IPS-15b (cell line): ENCODE measurements around the gene ZNF276.
"Not testable (repeated sequence)": the region's sequence is repeated elsewhere in the genome, so short reads cannot be mapped to it uniquely, and the experiment has no call there.

Source experiments
- H3K27me3 ChIP-seq: one replicate; pipeline ENCODE4 v1.6.1; 2013; ENCODE audit warnings: low read length; ENCODE audit not compliant: control insufficient read depth, insufficient read depth
- H3K36me3 ChIP-seq: one replicate; pipeline ENCODE4 v1.6.1; 2013; ENCODE audit warnings: low read length; ENCODE audit not compliant: control insufficient read depth, insufficient read depth
- H3K4me1 ChIP-seq: one replicate; pipeline ENCODE4 v1.6.1; 2013; ENCODE audit warnings: mild to moderate bottlenecking, low read length; ENCODE audit not compliant: control insufficient read depth, insufficient read depth
- H3K4me3 ChIP-seq: one replicate; pipeline ENCODE4 v1.5.1; 2013; ENCODE audit warnings: low read depth, low read length
- H3K9ac ChIP-seq: one replicate; pipeline ENCODE4 v1.6.1; 2013; ENCODE audit warnings: low read depth, mild to moderate bottlenecking, low read length
- H3K9me3 ChIP-seq: one replicate; pipeline ENCODE4 v1.6.1; 2013; ENCODE audit warnings: mild to moderate bottlenecking, low read length; ENCODE audit not compliant: control insufficient read depth, insufficient read depth

ZNF276 gene

DNA sequence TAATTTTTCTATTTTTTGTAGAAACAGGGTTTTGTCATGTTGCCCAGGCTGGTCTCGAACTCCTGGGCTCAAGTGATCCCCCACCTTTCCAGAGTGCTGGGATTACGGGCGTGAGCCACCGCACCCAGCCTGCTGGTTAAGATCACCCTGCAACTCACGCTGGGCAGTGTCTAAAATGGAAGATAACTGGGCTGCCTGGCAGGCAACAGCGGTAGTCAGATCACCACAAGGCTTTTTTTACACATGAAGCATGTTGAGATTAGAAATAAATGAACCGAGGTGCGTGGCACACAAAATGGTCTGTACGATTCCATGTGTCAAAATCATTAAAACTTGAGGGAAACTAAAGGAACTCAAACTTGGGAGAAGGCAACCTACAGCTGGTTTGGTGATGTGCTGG lies 26.7 kb downstream of the ZNF276 start:
- Histone ChIP-seq H3K4me3 (no peak overlapping the region), H3K4me1 (no peaks in the 10 kb centered on the region), H3K9me3 (no peaks in the 10 kb centered on the region), H3K36me3 (peaks cover 57% of the 10 kb centered on the region), H3K9ac (no peak overlapping the region), H3K27me3 (no peaks in the 10 kb centered on the region)

DNA sequence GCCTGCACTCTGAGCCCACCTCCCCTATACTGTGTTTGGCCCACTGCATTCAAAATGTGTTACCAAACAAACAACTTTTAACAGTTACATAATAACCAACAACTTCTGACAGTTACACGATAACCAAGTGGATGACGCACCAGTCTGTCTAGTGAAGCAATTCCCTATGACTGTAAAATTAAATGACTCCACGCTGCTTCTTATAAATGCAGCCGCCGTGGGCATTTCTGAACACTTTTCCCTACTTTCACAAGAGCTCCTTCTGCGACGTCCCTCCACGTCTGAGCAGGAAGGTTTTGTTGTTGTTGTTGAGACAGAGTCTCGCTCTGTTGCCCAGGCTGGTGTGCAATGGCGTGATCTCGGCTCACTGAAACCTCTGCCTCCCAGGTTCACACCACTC lies 27.6 kb downstream of the ZNF276 start:
- Histone ChIP-seq H3K27me3 (no peaks in the 10 kb centered on the region), H3K4me1 (no peaks in the 10 kb centered on the region), H3K36me3 (peaks cover 53% of the 10 kb centered on the region), H3K9me3 (no peaks in the 10 kb centered on the region), H3K4me3 (no peak overlapping the region), H3K9ac (no peak overlapping the region)

DNA sequence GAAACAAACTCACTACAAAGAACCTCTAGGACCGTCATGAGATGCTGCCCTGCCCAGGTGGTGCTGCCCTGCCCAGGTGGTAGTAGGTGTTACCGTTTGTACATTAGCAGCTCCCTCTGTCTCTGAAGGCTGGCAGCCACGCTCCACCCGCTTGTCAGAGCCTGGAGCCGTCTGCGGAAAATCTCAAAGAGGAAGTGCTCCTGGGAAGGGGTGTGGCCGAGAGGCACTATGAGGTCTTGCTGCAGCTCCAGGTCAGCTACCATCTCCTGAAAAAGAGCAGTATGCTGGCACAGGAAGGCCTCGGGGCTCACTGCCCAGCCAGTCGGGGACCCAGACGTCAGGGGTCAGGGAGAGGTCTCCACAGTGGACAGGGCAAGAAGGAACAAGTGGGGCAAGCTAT lies 28.3 kb downstream of the ZNF276 start:
- H3K9me3 ChIP-seq: no peaks in the 10 kb centered on the region
- no peaks in the 10 kb centered on the region for H3K4me1 ChIP-seq
- peaks cover 47% of the 10 kb centered on the region for H3K36me3 ChIP-seq
- H3K9ac ChIP-seq: no peak overlapping the region
- no peak overlapping the region for H3K4me3 ChIP-seq
- H3K27me3 ChIP-seq: no peaks in the 10 kb centered on the region

DNA sequence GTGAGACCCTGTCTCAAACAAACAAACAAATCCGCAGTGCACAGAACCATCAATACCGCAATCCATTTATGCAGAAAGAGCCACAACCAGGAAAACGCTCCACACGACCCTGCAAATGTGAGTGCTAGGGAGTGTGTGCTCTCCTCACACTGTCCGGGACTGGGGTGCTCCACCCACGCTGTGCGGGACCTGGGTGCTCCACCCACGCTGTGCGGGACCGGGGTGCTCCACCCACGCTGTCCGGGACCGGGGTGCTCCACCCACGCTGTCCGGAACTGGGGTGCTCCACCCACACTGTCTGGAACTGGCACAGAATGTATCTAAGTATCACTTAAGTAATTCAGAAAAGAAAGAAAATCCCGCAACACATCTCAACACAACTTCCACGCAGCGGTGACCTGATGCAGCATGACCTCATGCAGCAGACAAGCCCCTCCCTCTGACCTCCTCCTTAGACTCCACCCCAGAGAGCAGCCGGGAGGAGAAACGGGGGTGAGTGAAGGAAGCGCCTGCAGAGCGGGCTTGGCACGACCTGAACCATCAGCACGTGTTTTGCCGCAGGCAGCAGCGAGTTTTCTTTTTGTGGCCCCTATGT lies 38.5 kb downstream of the ZNF276 start:
- H3K36me3 ChIP-seq: peaks cover 69% of the 10 kb centered on the region
- no peak overlapping the region for H3K4me3 ChIP-seq

GRCh38 chr16:89761304-89761922 lies 40.1 kb downstream of the ZNF276 start:
- Histone ChIP-seq H3K9ac (no peak overlapping the region), H3K4me1 (no peaks in the 10 kb centered on the region), H3K36me3 (peaks cover 76% of the 10 kb centered on the region), H3K4me3 (no peak overlapping the region), H3K27me3 (no peaks in the 10 kb centered on the region), H3K9me3 (no peaks in the 10 kb centered on the region)

More for the DNA sequence above, 38.5 kb downstream of the ZNF276 start:
- H3K27me3 ChIP-seq: no peaks in the 10 kb centered on the region
- no peak overlapping the region for H3K9ac ChIP-seq
- no peaks in the 10 kb centered on the region for H3K9me3 ChIP-seq
- no peaks in the 10 kb centered on the region for H3K4me1 ChIP-seq

GRCh38 chr16:89764711-89765201 lies 43.4 kb downstream of the ZNF276 start:
- Histone ChIP-seq H3K4me1 (no peaks in the 10 kb centered on the region), H3K4me3 (no peak overlapping the region), H3K9ac (no peak overlapping the region), H3K9me3 (no peaks in the 10 kb centered on the region), H3K36me3 (peaks cover 74% of the 10 kb centered on the region), H3K27me3 (no peaks in the 10 kb centered on the region)

- Histone ChIP-seq H3K4me3 (no peak overlapping the region), H3K4me1 (no peaks in the 10 kb centered on the region), H3K9ac (no peak overlapping the region), H3K9me3 (no peaks in the 10 kb centered on the region), H3K36me3 (peaks cover 75% of the 10 kb centered on the region), H3K27me3 (no peaks in the 10 kb centered on the region)
These were observed 44.0 kb downstream of the ZNF276 start for GRCh38 chr16:89765292-89765830.

GRCh38 chr16:89770367-89770766 lies 49.0 kb downstream of the ZNF276 start:
- Histone ChIP-seq H3K4me3 (no peak overlapping the region), H3K27me3 (no peaks in the 10 kb centered on the region), H3K9ac (no peak overlapping the region), H3K4me1 (no peaks in the 10 kb centered on the region), H3K36me3 (peaks cover 69% of the 10 kb centered on the region), H3K9me3 (no peaks in the 10 kb centered on the region)

DNA sequence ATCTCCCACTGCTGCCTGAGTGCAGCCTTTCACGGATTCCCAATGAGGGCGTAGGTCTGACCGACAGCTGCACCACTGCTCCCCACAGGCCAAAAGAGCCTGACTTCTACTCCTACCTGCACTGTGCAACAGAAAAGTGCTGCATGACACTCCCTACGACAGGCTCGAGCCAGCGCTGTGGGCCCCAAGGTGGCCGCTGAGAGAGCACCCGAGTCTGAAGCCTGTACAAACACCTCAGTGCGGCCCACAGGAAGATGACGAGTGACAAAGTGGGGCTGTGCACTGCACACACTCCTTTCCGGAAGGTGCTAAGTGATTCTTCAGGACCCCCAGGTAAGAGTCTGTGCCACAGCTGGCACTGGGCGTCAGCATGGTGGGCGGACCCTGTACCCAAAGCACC lies 53.9 kb downstream of the ZNF276 start:
- Histone ChIP-seq H3K4me1 (peaks cover 5% of the 10 kb centered on the region), H3K4me3 (no peak overlapping the region), H3K36me3 (peaks cover 73% of the 10 kb centered on the region), H3K27me3 (no peaks in the 10 kb centered on the region), H3K9me3 (no peaks in the 10 kb centered on the region), H3K9ac (no peak overlapping the region)

DNA sequence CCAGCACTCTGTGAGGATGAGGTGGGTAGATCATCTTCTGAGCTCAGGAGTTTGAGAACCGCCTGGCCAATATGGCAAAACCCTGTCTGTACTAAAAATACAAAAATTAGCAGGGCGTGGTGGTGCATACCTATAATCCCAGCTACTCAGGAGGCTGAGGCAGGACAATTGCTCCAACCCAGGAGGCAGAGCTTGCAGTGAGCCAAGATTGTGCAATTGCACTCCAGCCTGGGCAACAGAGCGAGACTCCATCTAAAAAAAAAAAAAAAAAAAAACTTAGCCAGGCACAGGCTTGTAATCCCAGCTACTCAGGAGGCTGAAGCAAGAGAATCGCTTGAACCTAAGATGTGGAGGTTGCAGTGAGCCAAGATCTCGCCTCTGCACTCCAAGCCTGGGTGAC lies 56.9 kb downstream of the ZNF276 start:
- not testable (repeated sequence) for H3K9me3 ChIP-seq, H3K4me3 ChIP-seq, H3K27me3 ChIP-seq, H3K9ac ChIP-seq, H3K4me1 ChIP-seq
- peaks cover 61% of the 10 kb centered on the region for H3K36me3 ChIP-seq

DNA sequence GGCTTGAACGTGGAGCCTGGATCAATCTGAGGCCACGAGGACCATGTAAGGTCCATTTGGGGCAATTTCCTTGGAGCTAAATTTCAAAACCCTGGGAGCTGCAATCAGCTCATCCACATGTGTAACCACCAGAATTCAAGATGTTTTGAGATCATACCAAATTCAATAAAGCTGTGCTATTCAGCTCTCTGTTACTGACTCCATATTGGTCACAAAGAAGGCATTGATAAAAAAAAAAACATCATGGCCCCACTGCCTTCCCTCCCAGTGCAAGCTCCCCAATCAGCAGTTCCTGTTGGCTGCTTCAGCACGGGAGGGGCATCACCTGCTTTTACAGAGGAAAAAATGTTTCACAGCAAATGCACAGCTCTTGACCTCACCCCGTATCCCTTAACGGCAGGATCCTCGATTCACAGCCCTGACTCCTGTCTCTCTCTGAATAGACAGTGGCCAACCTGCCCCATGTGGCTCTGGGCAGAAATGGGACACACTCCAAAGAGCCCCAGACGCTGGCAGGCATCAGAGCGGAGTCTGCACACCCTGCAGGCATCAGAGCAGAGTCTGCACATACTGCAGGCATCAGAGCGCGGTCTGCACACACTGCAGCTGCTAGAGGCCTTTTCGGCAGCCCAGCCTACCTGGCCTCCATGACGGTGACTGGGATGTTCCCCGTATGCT lies 58.0 kb downstream of the ZNF276 start:
- H3K4me1 ChIP-seq: peaks cover 5% of the 10 kb centered on the region
- H3K9me3 ChIP-seq: no peaks in the 10 kb centered on the region
- no peak overlapping the region for H3K9ac ChIP-seq
- H3K36me3 ChIP-seq: peaks cover 55% of the 10 kb centered on the region
- no peaks in the 10 kb centered on the region for H3K27me3 ChIP-seq
- no peak overlapping the region for H3K4me3 ChIP-seq

DNA sequence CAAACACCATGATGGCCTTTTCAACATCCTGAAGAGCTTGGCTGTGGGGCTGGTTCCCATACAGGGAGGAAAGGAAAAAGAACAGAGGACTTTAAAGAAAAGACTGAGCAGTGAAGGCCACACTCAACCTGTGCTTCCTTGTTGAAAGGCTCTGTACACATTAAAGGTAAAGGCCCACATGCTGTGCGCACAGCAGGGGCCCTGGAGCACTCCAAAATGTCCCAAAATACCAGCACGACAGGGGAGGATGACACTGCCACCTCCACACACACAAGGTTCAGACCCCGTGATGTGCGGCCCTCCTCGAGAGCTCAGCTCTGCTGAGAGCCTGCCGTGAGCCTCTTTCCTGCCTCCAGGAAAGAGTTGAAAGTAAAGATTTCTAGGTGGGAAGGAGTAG lies 58.6 kb downstream of the ZNF276 start:
- H3K4me1 ChIP-seq: peaks cover 5% of the 10 kb centered on the region
- no peaks in the 10 kb centered on the region for H3K27me3 ChIP-seq
- H3K9me3 ChIP-seq: no peaks in the 10 kb centered on the region
- H3K4me3 ChIP-seq: no peak overlapping the region
- H3K36me3 ChIP-seq: peaks cover 53% of the 10 kb centered on the region
- H3K9ac ChIP-seq: no peak overlapping the region
